Measurements from ENCODE around the gene TMF1. TPM values are rescaled to one million over a fixed set of nuclear protein-coding genes. Genes with fewer than 3 reads are reported as not detected.

The TMF1 gene
- total and polyA plus RNA-seq, 10 donors = 7.5 to 43.4 (median 36.9) TPM

DNA sequence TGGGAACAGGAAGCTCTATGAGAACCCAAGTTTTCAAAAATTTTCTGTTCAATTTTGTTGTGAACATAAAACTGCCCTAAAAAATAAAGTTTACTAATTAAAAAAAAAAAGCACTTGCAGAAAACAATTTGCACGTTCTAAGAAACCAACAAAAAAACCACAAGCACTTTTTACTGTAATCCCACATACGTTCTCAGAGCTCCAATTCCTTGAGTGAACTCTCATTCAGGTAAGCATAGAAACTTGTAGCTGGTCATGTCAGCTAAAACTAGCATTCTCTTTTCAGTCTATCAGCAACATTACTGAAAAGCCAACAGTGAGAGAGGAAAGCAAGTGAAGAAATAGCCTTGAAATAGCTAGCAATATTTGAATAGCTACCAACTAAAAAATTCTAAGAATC, 11.5 kb upstream of the TMF1 start:
- no peaks in the 10 kb centered on the region for H3K27me3 ChIP-seq (replicated peaks in 1 of 7)
- H3K9me3 ChIP-seq = no peaks in the 10 kb centered on the region
- H3K4me3 ChIP-seq = no peak overlapping the region
- peak overlapping the region in 4 of 8 donors; percentile 9 to 21 (median 18) for H3K27ac ChIP-seq
- peaks cover 6 to 89% (median 41%) of the 10 kb centered on the region in 6 donors for H3K36me3 ChIP-seq
- intact Hi-C loops (cut with DNase I; ENCODE audit: low total_unique reads) = no loop called here
- DNase-seq = no peak
- peaks cover 5 to 41% (median 12%) of the 10 kb centered on the region in 6 donors for H3K4me1 ChIP-seq
- no peak for TF ChIP-seq POLR2A (IDR thresholded peaks at IDR 0.05)
- no peak for TF ChIP-seq POLR2AphosphoS5 (IDR thresholded peaks at IDR 0.05)
- TF ChIP-seq, protein P1, sequence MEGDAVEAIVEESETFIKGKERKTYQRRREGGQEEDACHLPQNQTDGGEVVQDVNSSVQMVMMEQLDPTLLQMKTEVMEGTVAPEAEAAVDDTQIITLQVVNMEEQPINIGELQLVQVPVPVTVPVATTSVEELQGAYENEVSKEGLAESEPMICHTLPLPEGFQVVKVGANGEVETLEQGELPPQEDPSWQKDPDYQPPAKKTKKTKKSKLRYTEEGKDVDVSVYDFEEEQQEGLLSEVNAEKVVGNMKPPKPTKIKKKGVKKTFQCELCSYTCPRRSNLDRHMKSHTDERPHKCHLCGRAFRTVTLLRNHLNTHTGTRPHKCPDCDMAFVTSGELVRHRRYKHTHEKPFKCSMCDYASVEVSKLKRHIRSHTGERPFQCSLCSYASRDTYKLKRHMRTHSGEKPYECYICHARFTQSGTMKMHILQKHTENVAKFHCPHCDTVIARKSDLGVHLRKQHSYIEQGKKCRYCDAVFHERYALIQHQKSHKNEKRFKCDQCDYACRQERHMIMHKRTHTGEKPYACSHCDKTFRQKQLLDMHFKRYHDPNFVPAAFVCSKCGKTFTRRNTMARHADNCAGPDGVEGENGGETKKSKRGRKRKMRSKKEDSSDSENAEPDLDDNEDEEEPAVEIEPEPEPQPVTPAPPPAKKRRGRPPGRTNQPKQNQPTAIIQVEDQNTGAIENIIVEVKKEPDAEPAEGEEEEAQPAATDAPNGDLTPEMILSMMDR (IDR thresholded peaks at IDR 0.05 in 8 of 11, conservative IDR thresholded peaks at IDR 0.05 in 3 of 11) = no peak
- 59 to 66% (median 62%) methylated on average over 2 of the region's 2 CpGs for WGBS, 5 donors

DNA sequence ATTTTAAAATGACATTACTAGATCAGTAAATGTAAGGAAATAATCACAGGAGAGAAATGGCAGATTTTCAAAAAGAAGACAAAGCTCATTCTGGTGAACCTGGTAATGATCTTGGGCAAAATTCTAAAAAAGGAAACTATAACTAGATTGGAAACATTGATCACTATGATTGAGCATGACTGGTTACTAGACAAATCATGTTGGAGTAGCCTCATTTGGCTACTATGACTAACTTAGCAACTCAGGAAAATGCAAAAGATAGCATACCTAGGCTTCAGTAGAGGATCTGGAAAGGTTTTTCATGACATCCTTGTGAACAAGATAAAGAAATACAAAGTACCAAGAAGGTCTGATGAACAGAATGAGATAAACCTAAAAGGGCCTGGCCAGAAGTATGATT, 7.6 kb upstream of the TMF1 start:
- Histone ChIP-seq H3K27me3 (replicated peaks in 1 of 7) (no peaks in the 10 kb centered on the region), H3K27ac (peak overlapping the region in 6 of 8 donors; percentile 63 to 82 (median 78)), H3K36me3 (peaks cover 8 to 100% (median 52%) of the 10 kb centered on the region in 6 donors), H3K4me3 (no peak overlapping the region), H3K9me3 (no peaks in the 10 kb centered on the region), H3K4me1 (peaks cover 6 to 49% (median 21%) of the 10 kb centered on the region in 6 donors)
- no peak for DNase-seq
- intact Hi-C loops (cut with DNase I; ENCODE audit: low total_unique reads) = no loop called here
- TF ChIP-seq POLR2AphosphoS5 (IDR thresholded peaks at IDR 0.05) (no peak), POLR2A (IDR thresholded peaks at IDR 0.05) (no peak)
- TF ChIP-seq, protein P1 (IDR thresholded peaks at IDR 0.05 in 8 of 11, conservative IDR thresholded peaks at IDR 0.05 in 3 of 11) = no peak

DNA sequence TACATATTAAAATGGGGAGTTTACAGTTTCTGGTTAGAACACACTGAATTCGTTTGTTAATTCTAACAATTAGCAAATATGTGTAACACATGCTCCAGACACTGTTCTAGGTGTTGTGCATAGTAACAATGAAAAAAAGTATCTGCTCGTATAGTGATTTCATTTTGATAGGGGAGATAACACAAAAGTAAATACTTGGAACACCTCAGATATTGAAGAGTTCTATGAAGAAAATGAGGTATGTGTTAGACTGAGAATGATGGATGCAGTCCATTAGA, 6.8 kb upstream of the TMF1 start:
- no peak for DNase-seq
- WGBS, 5 donors = 78 to 88% (median 82%) methylated on average over 2 of the region's 2 CpGs
- H3K36me3 ChIP-seq = peaks cover 8 to 100% (median 56%) of the 10 kb centered on the region in 6 donors
- H3K27ac ChIP-seq = peak overlapping the region; percentile 55 to 82 (median 74)
- no peak overlapping the region for H3K4me3 ChIP-seq
- no peaks in the 10 kb centered on the region for H3K9me3 ChIP-seq
- no peaks in the 10 kb centered on the region for H3K27me3 ChIP-seq (replicated peaks in 1 of 7)
- H3K4me1 ChIP-seq = peaks cover 6 to 42% (median 18%) of the 10 kb centered on the region in 6 donors
- no peak for TF ChIP-seq POLR2AphosphoS5 (IDR thresholded peaks at IDR 0.05)
- TF ChIP-seq, protein P1 (IDR thresholded peaks at IDR 0.05 in 8 of 11, conservative IDR thresholded peaks at IDR 0.05 in 3 of 11) = no peak
- no peak for TF ChIP-seq POLR2A (IDR thresholded peaks at IDR 0.05)
- intact Hi-C loops (cut with DNase I; ENCODE audit: low total_unique reads) = no loop called here

DNA sequence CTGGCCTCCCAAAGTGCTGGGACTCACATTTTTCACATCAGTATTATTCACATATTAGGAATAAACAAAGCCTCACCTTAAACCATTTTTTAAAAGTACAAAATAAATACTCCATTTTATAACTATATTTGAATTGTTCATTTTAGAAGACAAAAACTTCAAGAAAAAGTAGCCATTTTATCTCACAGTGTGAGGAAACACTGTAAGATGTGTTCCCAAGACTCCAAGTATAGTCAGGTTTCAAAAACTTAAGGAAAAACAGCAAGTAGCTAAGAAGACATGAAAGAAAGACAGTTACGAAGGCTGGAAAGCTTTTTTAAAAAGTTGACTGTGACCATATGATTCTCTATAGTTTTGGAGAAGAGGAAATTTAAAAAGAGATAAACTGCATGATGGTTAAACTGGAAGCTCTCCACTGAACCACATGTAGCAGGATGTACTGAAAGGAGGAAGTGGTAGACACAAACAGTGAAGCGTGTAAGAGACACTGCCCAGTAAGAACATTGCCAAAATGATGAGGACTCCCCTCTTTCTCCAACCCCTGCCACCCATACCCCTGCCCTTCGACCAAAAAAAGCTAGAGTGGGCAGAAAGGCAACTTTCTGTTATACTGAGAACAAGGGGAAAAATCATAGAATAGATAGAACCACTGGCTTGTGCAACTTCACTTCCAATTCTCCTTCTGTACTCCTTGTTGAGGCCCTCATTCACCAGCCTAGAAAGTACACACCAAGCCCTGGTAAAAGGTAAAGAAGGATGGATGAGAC, 6.2 kb upstream of the TMF1 start:
- Histone ChIP-seq H3K36me3 (peaks cover 8 to 99% (median 53%) of the 10 kb centered on the region in 6 donors), H3K27ac (peak overlapping the region; percentile 55 to 82 (median 74)), H3K4me1 (peaks cover 6 to 36% (median 18%) of the 10 kb centered on the region in 6 donors), H3K9me3 (no peaks in the 10 kb centered on the region), H3K27me3 (replicated peaks in 1 of 7) (no peaks in the 10 kb centered on the region), H3K4me3 (no peak overlapping the region)
- intact Hi-C loops (cut with DNase I; ENCODE audit: low total_unique reads) = no loop called here
- 26 to 44% (median 28%) methylated on average over 3 of the region's 3 CpGs for WGBS, 5 donors
- no peak for DNase-seq
- TF ChIP-seq POLR2A (IDR thresholded peaks at IDR 0.05) (peak in 1 of 3 donors; percentile 5), POLR2AphosphoS5 (IDR thresholded peaks at IDR 0.05) (peak in 1 of 3 donors; percentile 34)
- TF ChIP-seq, protein P1 (IDR thresholded peaks at IDR 0.05 in 8 of 11, conservative IDR thresholded peaks at IDR 0.05 in 3 of 11) = no peak
